Ishikawa (cell line): ENCODE data around the gene C14orf119.

Experiments used
- CEBPB ChIP-seq: IDR thresholded peaks from 2 replicates; pipeline ENCODE4 v1.6.1; 2012
- CREB1 ChIP-seq: IDR thresholded peaks from 2 replicates; pipeline ENCODE4 v1.6.1; 2012; ENCODE audit warnings: low read depth
- EP300 ChIP-seq: IDR thresholded peaks from 2 replicates; pipeline ENCODE4 v1.6.1; 2012; ENCODE audit warnings: borderline replicate concordance
- FOXM1 ChIP-seq: IDR thresholded peaks from 2 replicates; pipeline ENCODE4 v1.6.1; 2012; ENCODE audit warnings: low read depth, borderline replicate concordance
- RAD21 ChIP-seq: IDR thresholded peaks from 2 replicates; pipeline ENCODE4 v1.6.1; 2012; ENCODE audit warnings: low read depth
- TAF1 ChIP-seq: IDR thresholded peaks from 2 replicates; pipeline ENCODE4 v1.6.1; 2012; ENCODE audit warnings: low read depth, mild to moderate bottlenecking
- TEAD4 ChIP-seq: IDR thresholded peaks from 2 replicates; pipeline ENCODE4 v1.6.1; 2012
- YY1 ChIP-seq: IDR thresholded peaks from 2 replicates; pipeline ENCODE4 v1.6.1; 2012; ENCODE audit warnings: low read depth
- ZBTB7A ChIP-seq: IDR thresholded peaks from 2 replicates; pipeline ENCODE4 v1.6.1; 2012; ENCODE audit warnings: low read depth
- TF ChIP-seq, protein P1 (sequence below): IDR thresholded peaks from 2 replicates; pipeline ENCODE4 v1.6.1; 2012
- TF ChIP-seq, protein P2 (sequence below): IDR thresholded peaks from 2 replicates; pipeline ENCODE4 v1.6.1; 2012
- TF ChIP-seq, protein P3 (sequence below): IDR thresholded peaks from 2 replicates; pipeline ENCODE4 v1.6.1; 2012; ENCODE audit warnings: low read depth, mild to moderate bottlenecking

DNA sequence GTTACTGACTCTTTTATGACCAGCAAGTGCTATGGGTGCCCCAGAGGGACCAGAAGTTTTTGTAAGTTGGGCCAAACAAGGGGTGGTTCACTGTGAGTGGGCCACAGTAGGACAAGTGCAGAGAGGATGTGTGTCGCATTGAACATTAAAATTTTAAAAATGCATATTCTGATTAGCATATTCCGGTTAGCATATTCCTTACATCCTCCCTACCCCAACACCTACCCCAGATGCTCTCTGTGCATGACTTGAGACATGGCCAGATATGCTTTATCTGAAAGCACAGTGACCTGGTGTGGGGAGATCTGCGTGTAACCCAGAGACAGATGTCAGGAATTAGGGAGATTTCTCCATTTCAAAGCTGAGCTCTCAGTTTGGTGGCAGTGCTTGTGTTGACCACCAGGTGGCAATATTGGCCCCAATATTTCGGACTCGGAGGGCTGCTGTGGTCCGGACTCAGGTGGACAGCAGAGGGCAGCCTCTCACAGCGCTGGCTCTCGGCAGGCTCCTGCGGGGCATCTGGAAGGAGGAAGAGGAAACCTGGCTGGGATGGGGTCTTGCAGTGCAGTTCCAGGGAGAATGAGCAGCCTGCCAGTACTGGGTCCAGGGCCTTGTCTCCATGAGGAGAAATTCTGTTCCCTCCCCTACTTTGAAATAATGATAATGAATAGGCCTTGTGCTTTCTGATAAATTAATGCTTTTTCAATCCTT is 25.4 kb downstream of the C14orf119 start:
- TF ChIP-seq ZBTB7A (no peak), CEBPB (no peak), YY1 (no peak), CREB1 (no peak), FOXM1 (no peak), EP300 (no peak), RAD21 (peak; percentile 99), TAF1 (no peak), TEAD4 (no peak)
- TF ChIP-seq, protein P1, sequence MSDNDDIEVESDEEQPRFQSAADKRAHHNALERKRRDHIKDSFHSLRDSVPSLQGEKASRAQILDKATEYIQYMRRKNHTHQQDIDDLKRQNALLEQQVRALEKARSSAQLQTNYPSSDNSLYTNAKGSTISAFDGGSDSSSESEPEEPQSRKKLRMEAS: no peak
- TF ChIP-seq, protein P2, sequence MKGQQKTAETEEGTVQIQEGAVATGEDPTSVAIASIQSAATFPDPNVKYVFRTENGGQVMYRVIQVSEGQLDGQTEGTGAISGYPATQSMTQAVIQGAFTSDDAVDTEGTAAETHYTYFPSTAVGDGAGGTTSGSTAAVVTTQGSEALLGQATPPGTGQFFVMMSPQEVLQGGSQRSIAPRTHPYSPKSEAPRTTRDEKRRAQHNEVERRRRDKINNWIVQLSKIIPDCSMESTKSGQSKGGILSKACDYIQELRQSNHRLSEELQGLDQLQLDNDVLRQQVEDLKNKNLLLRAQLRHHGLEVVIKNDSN: no peak
- TF ChIP-seq, protein P3, sequence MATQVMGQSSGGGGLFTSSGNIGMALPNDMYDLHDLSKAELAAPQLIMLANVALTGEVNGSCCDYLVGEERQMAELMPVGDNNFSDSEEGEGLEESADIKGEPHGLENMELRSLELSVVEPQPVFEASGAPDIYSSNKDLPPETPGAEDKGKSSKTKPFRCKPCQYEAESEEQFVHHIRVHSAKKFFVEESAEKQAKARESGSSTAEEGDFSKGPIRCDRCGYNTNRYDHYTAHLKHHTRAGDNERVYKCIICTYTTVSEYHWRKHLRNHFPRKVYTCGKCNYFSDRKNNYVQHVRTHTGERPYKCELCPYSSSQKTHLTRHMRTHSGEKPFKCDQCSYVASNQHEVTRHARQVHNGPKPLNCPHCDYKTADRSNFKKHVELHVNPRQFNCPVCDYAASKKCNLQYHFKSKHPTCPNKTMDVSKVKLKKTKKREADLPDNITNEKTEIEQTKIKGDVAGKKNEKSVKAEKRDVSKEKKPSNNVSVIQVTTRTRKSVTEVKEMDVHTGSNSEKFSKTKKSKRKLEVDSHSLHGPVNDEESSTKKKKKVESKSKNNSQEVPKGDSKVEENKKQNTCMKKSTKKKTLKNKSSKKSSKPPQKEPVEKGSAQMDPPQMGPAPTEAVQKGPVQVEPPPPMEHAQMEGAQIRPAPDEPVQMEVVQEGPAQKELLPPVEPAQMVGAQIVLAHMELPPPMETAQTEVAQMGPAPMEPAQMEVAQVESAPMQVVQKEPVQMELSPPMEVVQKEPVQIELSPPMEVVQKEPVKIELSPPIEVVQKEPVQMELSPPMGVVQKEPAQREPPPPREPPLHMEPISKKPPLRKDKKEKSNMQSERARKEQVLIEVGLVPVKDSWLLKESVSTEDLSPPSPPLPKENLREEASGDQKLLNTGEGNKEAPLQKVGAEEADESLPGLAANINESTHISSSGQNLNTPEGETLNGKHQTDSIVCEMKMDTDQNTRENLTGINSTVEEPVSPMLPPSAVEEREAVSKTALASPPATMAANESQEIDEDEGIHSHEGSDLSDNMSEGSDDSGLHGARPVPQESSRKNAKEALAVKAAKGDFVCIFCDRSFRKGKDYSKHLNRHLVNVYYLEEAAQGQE: no peak
